H9 (cell line): ENCODE measurements around the gene GABRB1. TPM values are rescaled to one million over a fixed set of nuclear protein-coding genes. Genes with fewer than 3 reads are reported as not detected.

Source experiments
- DNase-seq: peaks from one replicate; pipeline ENCODE4 v3.0.0-alpha.2; 2017
- H2AFZ ChIP-seq: one replicate; pipeline ENCODE4 v1.6.1; 2013; ENCODE audit warnings: mild to moderate bottlenecking, low read length, control low read depth, moderate library complexity
- H2AK5ac ChIP-seq: 2 replicates; pipeline ENCODE4 v1.6.1; 2013; ENCODE audit warnings: low read length, control low read depth, mixed read lengths; ENCODE audit not compliant: insufficient read length
- H2BK120ac ChIP-seq: one replicate; pipeline ENCODE4 v1.6.1; 2013; ENCODE audit warnings: low read depth, mild to moderate bottlenecking, low read length, control low read depth, inconsistent platforms; ENCODE audit not compliant: poor library complexity, severe bottlenecking
- H2BK12ac ChIP-seq: 2 replicates; pipeline ENCODE4 v1.6.1; 2013; ENCODE audit warnings: low read length, control low read depth, mixed read lengths, low read depth; ENCODE audit not compliant: insufficient read length
- H2BK15ac ChIP-seq: 2 replicates; pipeline ENCODE4 v1.6.1; 2013; ENCODE audit warnings: low read depth, low read length, control low read depth
- H2BK20ac ChIP-seq: one replicate; pipeline ENCODE4 v1.6.1; 2013; ENCODE audit warnings: low read depth, mild to moderate bottlenecking, low read length, control low read depth, inconsistent platforms; ENCODE audit not compliant: poor library complexity, severe bottlenecking
- H2BK5ac ChIP-seq: 2 replicates; pipeline ENCODE4 v1.6.1; 2013; ENCODE audit warnings: low read length, control low read depth, mixed read lengths; ENCODE audit not compliant: insufficient read length
- H3K14ac ChIP-seq: 2 replicates; pipeline ENCODE4 v1.6.1; 2013; ENCODE audit warnings: low read length, control low read depth; ENCODE audit not compliant: insufficient read depth
- H3K18ac ChIP-seq: 2 replicates; pipeline ENCODE4 v1.6.1; 2013; ENCODE audit warnings: low read depth, mild to moderate bottlenecking, mixed read lengths, low read length, control low read depth; ENCODE audit not compliant: insufficient read length
- H3K23ac ChIP-seq: 2 replicates; pipeline ENCODE4 v1.6.1; 2013; ENCODE audit warnings: low read length, control low read depth, mixed read lengths, low read depth; ENCODE audit not compliant: insufficient read length
- H3K23me2 ChIP-seq: 2 replicates; pipeline ENCODE4 v1.6.1; 2013; ENCODE audit warnings: low read depth, mild to moderate bottlenecking, mixed read lengths, low read length, control low read depth; ENCODE audit not compliant: insufficient read length, poor library complexity, severe bottlenecking
- H3K27ac ChIP-seq: 2 replicates; pipeline ENCODE4 v1.5.1; 2013; ENCODE audit warnings: low read length, control low read depth, mixed read lengths, low read depth; ENCODE audit not compliant: insufficient read length
- H3K27me3 ChIP-seq: 2 replicates; pipeline ENCODE4 v1.6.1; 2013; ENCODE audit warnings: low read length, control low read depth, inconsistent platforms; ENCODE audit not compliant: insufficient read depth
- H3K4ac ChIP-seq: 2 replicates; pipeline ENCODE4 v1.6.1; 2013; ENCODE audit warnings: low read depth, mild to moderate bottlenecking, control low read depth, inconsistent platforms, low read length, moderate library complexity
- H3K4me1 ChIP-seq: 2 replicates; pipeline ENCODE4 v1.6.1; 2013; ENCODE audit warnings: low read length, control low read depth, inconsistent platforms; ENCODE audit not compliant: insufficient read depth
- H3K4me2 ChIP-seq: 2 replicates; pipeline ENCODE4 v1.6.1; 2013; ENCODE audit warnings: low read length, control low read depth, mixed read lengths; ENCODE audit not compliant: insufficient read length, insufficient read depth
- H3K56ac ChIP-seq: 2 replicates; pipeline ENCODE4 v1.6.1; 2013; ENCODE audit warnings: low read depth, mild to moderate bottlenecking, mixed read lengths, low read length, control low read depth; ENCODE audit not compliant: insufficient read length
- H3K79me1 ChIP-seq: 2 replicates; pipeline ENCODE4 v1.6.1; 2013; ENCODE audit warnings: low read depth, mild to moderate bottlenecking, moderate library complexity, low read length, control low read depth, inconsistent platforms; ENCODE audit not compliant: insufficient read depth, poor library complexity, severe bottlenecking
- H3K79me2 ChIP-seq: 2 replicates; pipeline ENCODE4 v1.6.1; 2013; ENCODE audit warnings: low read length, control low read depth, inconsistent platforms; ENCODE audit not compliant: insufficient read depth
- H3K9ac ChIP-seq: 2 replicates; pipeline ENCODE4 v1.6.1; 2013; ENCODE audit warnings: low read length, control low read depth, mixed read lengths; ENCODE audit not compliant: insufficient read length; ENCODE audit errors: extremely low read depth
- H3K9me3 ChIP-seq: one replicate; pipeline ENCODE4 v1.6.1; 2013; ENCODE audit warnings: low read depth, low read length, inconsistent platforms; ENCODE audit not compliant: control insufficient read depth
- H3T11ph ChIP-seq: one replicate; pipeline ENCODE4 v1.6.1; 2013; ENCODE audit warnings: mild to moderate bottlenecking, low read length, control low read depth, inconsistent platforms
- H4K20me1 ChIP-seq: one replicate; pipeline ENCODE4 v1.6.1; 2013; ENCODE audit not compliant: control insufficient read depth, insufficient read length, insufficient read depth
- H4K5ac ChIP-seq: 2 replicates; pipeline ENCODE4 v1.6.1; 2013; ENCODE audit warnings: low read depth, mild to moderate bottlenecking, mixed read lengths, low read length, control low read depth; ENCODE audit not compliant: insufficient read length
- H4K8ac ChIP-seq: replicated peaks from 2 replicates; pipeline ENCODE4 v1.6.1; 2013; ENCODE audit warnings: low read length, control low read depth, mixed read lengths, low read depth; ENCODE audit not compliant: insufficient read length
- H4K91ac ChIP-seq: 2 replicates; pipeline ENCODE4 v1.6.1; 2013; ENCODE audit warnings: low read depth, mild to moderate bottlenecking, moderate library complexity, mixed read lengths, low read length, control low read depth; ENCODE audit not compliant: insufficient read length
- H3K27ac Mint-ChIP-seq, 3 experiments: 2 replicates in 2 of 3; 3 replicates in 1 of 3; pipeline ENCODE4 v1.8.0; 2020 to 2021; ENCODE audit warnings: mixed read lengths in 3 of 3, mild to moderate bottlenecking in 1 of 3, moderate library complexity in 1 of 3
- H3K27me3 Mint-ChIP-seq: 2 replicates; pipeline ENCODE4 v1.8.0; 2021; ENCODE audit warnings: low read depth, mild to moderate bottlenecking, moderate library complexity, mixed read lengths
- H3K36me3 Mint-ChIP-seq, 3 experiments: 2 replicates in 2 of 3; 3 replicates in 1 of 3; pipeline ENCODE4 v1.8.0; 2020 to 2021; ENCODE audit warnings: low read depth in 3 of 3, mixed read lengths in 3 of 3; ENCODE audit not compliant: insufficient read depth in 1 of 3
- H3K4me1 Mint-ChIP-seq, 2 experiments: 2 replicates each; pipeline ENCODE4 v1.8.0; 2020; ENCODE audit warnings: mixed read lengths in 2 of 2
- H3K4me3 Mint-ChIP-seq, 2 experiments: 2 replicates in 1 of 2; 3 replicates in 1 of 2; pipeline ENCODE4 v1.8.0; 2020 to 2021; ENCODE audit warnings: mild to moderate bottlenecking in 2 of 2, mixed read lengths in 2 of 2, moderate library complexity in 1 of 2
- H3K9me3 Mint-ChIP-seq, 2 experiments: 2 replicates in 1 of 2; 3 replicates in 1 of 2; pipeline ENCODE4 v1.8.0; 2020; ENCODE audit warnings: mild to moderate bottlenecking in 2 of 2, mixed read lengths in 2 of 2, moderate library complexity in 1 of 2
- CTCF ChIP-seq: fragments of 200-600 bp; sonication (generic); conservative IDR thresholded peaks from 3 replicates; pipeline ENCODE4 v1.8.0; 2021; ENCODE audit warnings: antibody characterized with exemption, mild to moderate bottlenecking
- WGBS: extraction: QIAGEN DNeasy Blood & Tissue Kit; methylation state at CpG from one replicate; pipeline ENCODE4 v1.1.7; 2013; ENCODE audit warnings: missing lambda C conversion rate, low lambda C conversion rate, mixed read lengths; ENCODE audit not compliant: insufficient read length; ENCODE audit errors: extremely low coverage; 5-methylcytosine and 5-hydroxymethylcytosine counted together
- total RNA-seq: library from RNA; stranded (reverse); gene quantifications from 2 replicates; pipeline ENCODE4 v1.2.1, GENCODE V29; 2021

GABRB1 gene
- total RNA-seq, 1 experiment from 2014 or later, result 0.39 TPM

- no peak within 1 kb of the TSS for H3K23ac ChIP-seq
- no peak within 1 kb of the TSS for H4K91ac ChIP-seq
- peak; percentile 64 for DNase-seq
- H3K79me1 ChIP-seq, result no peaks in the 10 kb centered on the region
- Mint-ChIP-seq H3K36me3 (no peaks in the 10 kb centered on the region; a peak in 1 of 7 replicates), H3K9me3 (no peaks in the 10 kb centered on the region), H3K27ac (no peak within 1 kb of the TSS; a peak in 1 of 7 replicates), H3K27me3 (peaks cover 91% of the 10 kb centered on the region), H3K4me1 (peaks cover 14 to 18% of the 10 kb centered on the region in 2 experiments), H3K4me3 (peak within 1 kb of the TSS; percentile 72 to 90)
- no peaks in the 10 kb centered on the region for H3K79me2 ChIP-seq
- H3K4me2 ChIP-seq, result peak within 1 kb of the TSS; percentile 91
- no peak within 1 kb of the TSS for H3K18ac ChIP-seq
- H3K27me3 ChIP-seq, result peaks cover 40% of the 10 kb centered on the region; the same call in 1 of the 2 replicates
- no peak within 1 kb of the TSS for H3T11ph ChIP-seq
- H3K23me2 ChIP-seq, result peaks cover 14% of the 10 kb centered on the region
- H2BK20ac ChIP-seq, result no peak within 1 kb of the TSS
- H3K27ac ChIP-seq, result no peak within 1 kb of the TSS
- no peak within 1 kb of the TSS for H4K5ac ChIP-seq
- H2BK12ac ChIP-seq, result no peak within 1 kb of the TSS
- H2AFZ ChIP-seq, result no peak within 1 kb of the TSS
- H3K4ac ChIP-seq, result no peak within 1 kb of the TSS
- no peaks in the 10 kb centered on the region for H4K20me1 ChIP-seq
- H3K9me3 ChIP-seq, result no peaks in the 10 kb centered on the region
- H4K8ac ChIP-seq, result no peak within 1 kb of the TSS
- H2BK5ac ChIP-seq, result no peak within 1 kb of the TSS
- H3K4me1 ChIP-seq, result peaks cover 3% of the 10 kb centered on the region; the same call in 1 of the 2 replicates
- H3K9ac ChIP-seq, result no peak within 1 kb of the TSS
- no peak for TF ChIP-seq CTCF
- H3K14ac ChIP-seq, result no peak within 1 kb of the TSS; the same call in 1 of the 2 replicates
- H2BK15ac ChIP-seq, result no peak within 1 kb of the TSS
- WGBS, result no CpG with 5 or more reads among the region's 67 CpGs
- no peak within 1 kb of the TSS for H3K56ac ChIP-seq
- H2BK120ac ChIP-seq, result no peak within 1 kb of the TSS
- no peak within 1 kb of the TSS for H2AK5ac ChIP-seq
Measured at GRCh38 chr4:46993075-46994006, 38.0 kb upstream of the GABRB1 start, which contains the start of gene GABRA4. Gene GABRA4, minus strand, starts transcription at chr4:46993581. Its CDS starts 157 bp downstream, at chr4:46993424.
